Kidney (tissue), 14 donors: ENCODE data around the gene NAT16. TPM values are rescaled to one million over a fixed set of nuclear protein-coding genes. Genes with fewer than 3 reads are reported as not detected.
A peak's percentile ranks its signal among the peaks of the same experiment; 100 is the strongest.

ENCODE experiments used
- DNase-seq, 5 donors: peaks; one replicate each; pipeline ENCODE4 v3.0.0-alpha.2; 2013 to 2020
- FAIRE-seq: peaks from 2 replicates; lab custom pipeline; 2012; peaks lifted over from hg19 to GRCh38; lab: Jason Lieb, UNC
- H3K27ac ChIP-seq, 2 donors: one replicate each; pipeline ENCODE4 v1.7.0; 2013; ENCODE audit warnings: low read depth in 2 of 2, low read length in 2 of 2, inconsistent platforms in 1 of 2
- H3K27me3 ChIP-seq: one replicate; pipeline ENCODE4 v1.7.1; 2013; ENCODE audit warnings: low read length, inconsistent platforms; ENCODE audit not compliant: control insufficient read depth, insufficient read depth
- H3K36me3 ChIP-seq, 3 donors: one replicate each; pipeline versions ENCODE4 v1.7.0 to v1.7.1; 2013; ENCODE audit warnings: low read length in 3 of 3, control low read depth in 1 of 3, inconsistent platforms in 1 of 3; ENCODE audit not compliant: insufficient read depth in 3 of 3, control insufficient read depth in 2 of 3
- H3K4me1 ChIP-seq, 3 donors: one replicate each; pipeline versions ENCODE4 v1.7.0 to v1.7.1; 2013; ENCODE audit warnings: low read length in 3 of 3, inconsistent platforms in 1 of 3, low read depth in 1 of 3; ENCODE audit not compliant: control insufficient read depth in 2 of 3, insufficient read depth in 2 of 3
- H3K4me3 ChIP-seq, 3 donors: one replicate each; pipeline versions ENCODE4 v1.7.0 to v1.8.1; 2013; ENCODE audit warnings: low read length in 3 of 3, control low read depth in 1 of 3, inconsistent platforms in 1 of 3
- H3K9ac ChIP-seq, 3 donors: one replicate each; pipeline versions ENCODE4 v1.7.0 to v1.7.1; 2013; ENCODE audit warnings: low read length in 3 of 3, control low read depth in 1 of 3, inconsistent platforms in 1 of 3
- H3K9me3 ChIP-seq, 3 donors: one replicate each; pipeline versions ENCODE4 v1.7.0 to v1.7.1; 2013; ENCODE audit warnings: low read length in 3 of 3, control low read depth in 1 of 3, inconsistent platforms in 1 of 3; ENCODE audit not compliant: control insufficient read depth in 2 of 3, insufficient read depth in 1 of 3
- intact Hi-C: fragments of 100-400 bp; cut with DNase I; formaldehyde crosslinking; loops from one replicate; pipeline ENCODE4 v1.11.1; 2022
- polyA plus RNA-seq: library from polyadenylated mRNA; stranded (reverse); fragments of 350-450 nt; fragmentation: Illumina TruSeq; extraction: RNeasy Lipid Tissue Mini Kit (QIAGEN cat#74804); gene quantifications from one replicate; pipeline ENCODE4 v1.2.3, GENCODE V29; 2014; ENCODE audit warnings: low read depth, low replicate concordance; ENCODE audit not compliant: insufficient read depth
- total RNA-seq: library from RNA; stranded (reverse); fragmentation: NEBNext Ultra II Directional; extraction: Animal tissue kit (Norgen Biotek cat#: 25700); gene quantifications from one replicate; pipeline ENCODE4 v1.2.1, GENCODE V29; 2021
- TF ChIP-seq, protein P1 (sequence below): IDR thresholded peaks from 3 replicates; pipeline ENCODE4 v1.5.1; 2012; ENCODE audit warnings: mild to moderate bottlenecking, moderate library complexity, borderline replicate concordance; ENCODE audit not compliant: insufficient read depth; ENCODE audit errors: extremely low read depth
- donor health status: control.
- donor health status: control.
- donor health status: control.
- donor health status: control.
- donor health status: control.
- donor health status: DM: yes; HTN: yes; CAD: no.
- donor health status: Normal renal cell carcinoma (clear cell type).

Gene NAT16
- total and polyA plus RNA-seq, 2 donors from 2014 or later: not detected

DNA sequence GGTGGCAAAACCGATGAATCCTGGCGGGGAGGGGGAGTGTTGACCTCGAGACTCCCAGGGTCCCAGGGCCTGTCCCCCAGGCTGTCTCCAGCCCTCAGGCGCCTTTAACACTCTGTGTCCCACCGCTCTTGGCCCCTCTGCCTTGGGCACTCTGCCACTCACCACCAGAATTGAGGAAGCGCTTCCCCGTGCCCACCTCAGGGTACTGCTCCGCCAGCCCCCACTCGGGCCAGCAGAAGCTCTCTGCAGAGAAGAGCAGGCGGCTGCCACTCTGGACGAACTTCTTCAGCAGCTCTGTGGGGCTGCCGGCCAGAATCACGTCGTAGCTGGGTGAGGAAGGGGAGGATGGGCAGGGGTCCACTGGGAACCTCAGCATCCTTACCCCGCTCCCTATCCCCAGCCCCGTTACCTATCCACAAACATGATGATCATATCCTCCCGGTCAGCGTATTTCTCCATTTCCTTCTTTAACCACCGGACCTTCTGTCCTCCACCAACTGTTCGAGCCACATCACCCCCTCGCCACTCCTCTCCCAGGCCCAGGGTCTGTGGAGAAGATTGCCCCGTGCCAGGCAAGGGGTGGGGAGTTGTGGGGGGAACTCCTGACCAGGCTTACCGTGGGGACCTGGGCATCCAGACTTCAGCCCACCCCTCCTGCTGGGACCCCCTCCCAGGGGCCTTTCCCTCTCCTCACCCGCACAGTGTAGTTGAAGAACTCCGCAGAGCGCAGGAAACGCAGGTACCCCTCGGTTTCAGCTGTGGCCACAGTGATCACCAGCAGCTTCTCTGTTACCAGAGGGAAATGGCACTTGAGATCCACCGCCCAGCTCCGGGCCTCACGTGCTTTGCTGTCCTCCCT, 36.1 kb upstream of the NAT16 start:
- H3K4me3 ChIP-seq: peak overlapping the region; percentile 34 to 98 (median 98)
- no peak overlapping the region for H3K27ac ChIP-seq

DNA sequence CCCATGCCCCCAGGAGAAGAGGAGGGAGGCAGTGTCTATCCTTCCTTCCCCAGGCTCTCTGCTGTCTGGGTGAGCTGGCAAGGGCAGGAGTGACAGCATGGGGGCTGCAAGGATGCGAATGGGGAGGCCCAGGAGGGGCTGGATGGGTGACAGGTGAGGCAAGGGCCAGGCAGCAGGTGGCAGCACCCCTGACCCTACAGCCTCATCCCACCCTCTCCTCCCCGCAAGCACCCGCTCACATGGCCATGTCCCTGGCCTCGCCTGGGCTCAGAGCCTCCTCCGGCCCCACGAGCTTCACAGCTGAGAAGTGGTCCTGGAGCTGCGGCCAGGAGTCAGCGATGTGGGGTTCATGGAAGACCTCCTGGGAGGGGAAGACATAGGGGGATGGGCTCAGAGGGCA, 31.9 kb upstream of the NAT16 start:
- Histone ChIP-seq H3K36me3 (peaks cover 0 to 9% (median 0%) of the 10 kb centered on the region in 3 donors), H3K9ac (no peak overlapping the region), H3K9me3 (no peaks in the 10 kb centered on the region), H3K4me1 (peaks cover 0 to 9% (median 0%) of the 10 kb centered on the region in 3 donors), H3K4me3 (no peak overlapping the region), H3K27me3 (no peaks in the 10 kb centered on the region), H3K27ac (no peak overlapping the region)
- DNase-seq (no peak), FAIRE-seq (no peak)
- TF ChIP-seq, protein P1, sequence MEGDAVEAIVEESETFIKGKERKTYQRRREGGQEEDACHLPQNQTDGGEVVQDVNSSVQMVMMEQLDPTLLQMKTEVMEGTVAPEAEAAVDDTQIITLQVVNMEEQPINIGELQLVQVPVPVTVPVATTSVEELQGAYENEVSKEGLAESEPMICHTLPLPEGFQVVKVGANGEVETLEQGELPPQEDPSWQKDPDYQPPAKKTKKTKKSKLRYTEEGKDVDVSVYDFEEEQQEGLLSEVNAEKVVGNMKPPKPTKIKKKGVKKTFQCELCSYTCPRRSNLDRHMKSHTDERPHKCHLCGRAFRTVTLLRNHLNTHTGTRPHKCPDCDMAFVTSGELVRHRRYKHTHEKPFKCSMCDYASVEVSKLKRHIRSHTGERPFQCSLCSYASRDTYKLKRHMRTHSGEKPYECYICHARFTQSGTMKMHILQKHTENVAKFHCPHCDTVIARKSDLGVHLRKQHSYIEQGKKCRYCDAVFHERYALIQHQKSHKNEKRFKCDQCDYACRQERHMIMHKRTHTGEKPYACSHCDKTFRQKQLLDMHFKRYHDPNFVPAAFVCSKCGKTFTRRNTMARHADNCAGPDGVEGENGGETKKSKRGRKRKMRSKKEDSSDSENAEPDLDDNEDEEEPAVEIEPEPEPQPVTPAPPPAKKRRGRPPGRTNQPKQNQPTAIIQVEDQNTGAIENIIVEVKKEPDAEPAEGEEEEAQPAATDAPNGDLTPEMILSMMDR: no peak
- intact Hi-C loops: no loop called here

More for the DNA sequence above, 36.1 kb upstream of the NAT16 start:
- Histone ChIP-seq H3K27me3 (no peaks in the 10 kb centered on the region), H3K9ac (peak overlapping the region; percentile 13 to 80 (median 58)), H3K4me1 (peaks cover 0 to 23% (median 6%) of the 10 kb centered on the region in 3 donors), H3K9me3 (no peaks in the 10 kb centered on the region), H3K36me3 (peaks cover 0 to 3% (median 0%) of the 10 kb centered on the region in 3 donors)
- TF ChIP-seq, protein P1: no peak
- intact Hi-C loops: no loop called here
- DNase-seq (peak in 1 of 5 donors; percentile 50), FAIRE-seq (no peak)

DNA sequence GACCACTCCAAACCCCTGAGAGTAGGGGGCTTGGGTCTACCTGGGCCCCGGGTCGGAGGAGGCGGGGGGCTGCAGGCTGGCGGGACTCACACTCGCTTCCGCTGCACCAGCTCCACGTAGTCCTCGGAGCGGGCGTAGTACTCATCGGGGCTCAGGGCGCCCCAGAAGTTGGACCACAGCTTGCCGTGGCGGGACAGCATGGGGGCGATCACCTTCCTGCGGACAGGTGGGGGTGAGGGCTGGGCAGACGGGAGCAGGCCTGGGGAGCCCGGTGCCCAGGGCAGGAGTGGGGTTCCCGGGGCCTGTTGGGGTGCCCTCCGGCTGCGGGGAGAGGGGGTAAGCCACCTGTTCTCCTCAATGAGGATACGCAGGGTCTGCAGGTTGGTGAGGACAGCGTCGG, 31.4 kb upstream of the NAT16 start:
- DNase-seq (no peak), FAIRE-seq (no peak)
- no peak overlapping the region for H3K4me3 ChIP-seq
- no peak overlapping the region for H3K9ac ChIP-seq
- TF ChIP-seq, protein P1: no peak
- H3K27me3 ChIP-seq: no peaks in the 10 kb centered on the region
- H3K27ac ChIP-seq: no peak overlapping the region
- no peaks in the 10 kb centered on the region for H3K9me3 ChIP-seq
- H3K4me1 ChIP-seq: peaks cover 0 to 5% (median 0%) of the 10 kb centered on the region in 3 donors
- intact Hi-C loops: no loop called here
- H3K36me3 ChIP-seq: peaks cover 0 to 9% (median 0%) of the 10 kb centered on the region in 3 donors
